ENCODE results near the gene MOB1B.
A peak's percentile ranks its signal among the peaks of the same experiment; 100 is the strongest.
"Not testable (repeated sequence)": the region's sequence is repeated elsewhere in the genome, so short reads cannot be mapped to it uniquely, and the experiment has no call there.

MOB1B gene

GRCh38 chr4:70956549-70957210, 54.5 kb downstream of the MOB1B start:
- no peak for DNase-seq (ENCODE audit: low read depth)

GRCh38 chr4:70958681-70959080, 56.5 kb downstream of the MOB1B start:
- DNase-seq (ENCODE audit: low read depth) = no peak

GRCh38 chr4:70969076-70969475, 66.9 kb downstream of the MOB1B start:
- no peak for DNase-seq (ENCODE audit: low read depth)

GRCh38 chr4:70976252-70976651, 74.1 kb downstream of the MOB1B start:
- DNase-seq (ENCODE audit: low read depth) = no peak

- DNase-seq (ENCODE audit: low read depth) = no peak
Measured at GRCh38 chr4:70979445-70980008, 77.4 kb downstream of the MOB1B start.

GRCh38 chr4:70980196-70980595, 78.0 kb downstream of the MOB1B start:
- no peak for DNase-seq (ENCODE audit: low read depth)

- DNase-seq (ENCODE audit: low read depth) = no peak
Measured at GRCh38 chr4:70984106-70984505, 81.9 kb downstream of the MOB1B start.

GRCh38 chr4:70984589-70984988, 82.4 kb downstream of the MOB1B start:
- no peak for DNase-seq (ENCODE audit: low read depth)

GRCh38 chr4:70991596-70991995, 89.4 kb downstream of the MOB1B start:
- DNase-seq (ENCODE audit: low read depth) = no peak

GRCh38 chr4:70992391-70992881, 90.3 kb downstream of the MOB1B start:
- no peak for DNase-seq (ENCODE audit: low read depth)

GRCh38 chr4:70993181-70994068, 91.3 kb downstream of the MOB1B start, which contains the start of gene DCK:
Gene DCK, plus strand, starts transcription at chr4:70993649. Its CDS starts 187 bp downstream, at chr4:70993836.
- DNase-seq (ENCODE audit: low read depth) = peak; percentile 79

GRCh38 chr4:70994069-70994366, 91.8 kb downstream of the MOB1B start:
- DNase-seq (ENCODE audit: low read depth) = no peak

- DNase-seq (ENCODE audit: low read depth) = no peak
Measured at GRCh38 chr4:70994387-70995099, 92.4 kb downstream of the MOB1B start.

- no peak for DNase-seq (ENCODE audit: low read depth)
Measured at GRCh38 chr4:70996018-70996360, 93.8 kb downstream of the MOB1B start.

GRCh38 chr4:70997036-70997435, 94.9 kb downstream of the MOB1B start:
- DNase-seq (ENCODE audit: low read depth) = no peak

GRCh38 chr4:70997546-70997945, 95.4 kb downstream of the MOB1B start:
- DNase-seq (ENCODE audit: low read depth) = no peak

GRCh38 chr4:70999639-71000038, 97.5 kb downstream of the MOB1B start:
- not testable (repeated sequence) for DNase-seq (ENCODE audit: low read depth)

- not testable (repeated sequence) for DNase-seq (ENCODE audit: low read depth)
Measured at GRCh38 chr4:71001363-71001762, 99.2 kb downstream of the MOB1B start.

GRCh38 chr4:71004281-71004851, 102.2 kb downstream of the MOB1B start:
- no peak for DNase-seq (ENCODE audit: low read depth)

GRCh38 chr4:71005025-71005424, 102.9 kb downstream of the MOB1B start:
- DNase-seq (ENCODE audit: low read depth) = not testable (repeated sequence)

GRCh38 chr4:71006203-71006907, 104.2 kb downstream of the MOB1B start:
- no peak for DNase-seq (ENCODE audit: low read depth)

Measured in activated T-helper 1 cell treated with Interleukin-2 at 50 U/mL for 16 hours (primary cell).